GM18505 (cell line): Measurements from ENCODE around the gene SUGCT.

Experiments used
- ATAC-seq: cut with Tn5 transposase; IDR thresholded peaks from one replicate; pipeline ENCODE4 v1.9.1; 2021; ENCODE audit not compliant: unreplicated experiment
- POLR2A ChIP-seq: IDR thresholded peaks from 4 replicates; pipeline ENCODE4 v1.6.1; 2011; ENCODE audit warnings: borderline replicate concordance; ENCODE audit not compliant: insufficient read depth, insufficient read length; ENCODE audit errors: extremely low read depth

SUGCT gene

GRCh38 chr7:40850017-40850416, 715.2 kb downstream of the SUGCT start:
- no peak for ATAC-seq
- no peak for TF ChIP-seq POLR2A

GRCh38 chr7:40851001-40851400, 716.2 kb downstream of the SUGCT start:
- no peak for TF ChIP-seq POLR2A
- ATAC-seq = no peak

- TF ChIP-seq POLR2A = no peak
- ATAC-seq = no peak
These were observed 724.3 kb downstream of the SUGCT start for GRCh38 chr7:40859076-40859475.

DNA sequence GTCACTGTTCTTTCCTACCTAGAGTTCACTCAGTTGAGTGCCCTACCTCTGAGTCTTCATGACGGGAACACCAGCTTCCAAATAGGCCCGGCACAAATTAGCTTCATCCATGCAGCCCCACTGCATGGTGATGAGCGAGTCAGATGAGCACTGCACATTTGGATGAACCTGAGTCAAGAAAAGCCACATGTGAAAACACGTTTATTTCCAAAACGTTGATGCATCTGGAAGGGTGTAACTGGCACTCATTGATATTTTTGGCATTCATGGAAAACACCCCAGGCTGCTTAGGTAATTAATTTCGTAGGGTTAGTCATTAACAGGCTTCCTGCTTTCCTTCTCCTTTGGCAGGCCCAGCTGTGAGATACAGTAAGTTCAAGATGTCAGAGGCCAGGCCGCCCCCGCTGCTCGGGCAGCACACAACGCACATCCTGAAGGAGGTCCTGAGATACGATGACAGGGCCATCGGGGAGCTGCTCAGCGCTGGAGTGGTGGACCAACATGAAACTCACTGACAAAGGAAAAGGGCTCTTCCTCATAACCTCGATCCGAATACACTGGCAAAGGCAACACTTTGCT, 725.2 kb downstream of the SUGCT start:
- TF ChIP-seq POLR2A = no peak
- no peak for ATAC-seq

GRCh38 chr7:40865441-40866233, 730.8 kb downstream of the SUGCT start:
- no peak for TF ChIP-seq POLR2A
- no peak for ATAC-seq

DNA sequence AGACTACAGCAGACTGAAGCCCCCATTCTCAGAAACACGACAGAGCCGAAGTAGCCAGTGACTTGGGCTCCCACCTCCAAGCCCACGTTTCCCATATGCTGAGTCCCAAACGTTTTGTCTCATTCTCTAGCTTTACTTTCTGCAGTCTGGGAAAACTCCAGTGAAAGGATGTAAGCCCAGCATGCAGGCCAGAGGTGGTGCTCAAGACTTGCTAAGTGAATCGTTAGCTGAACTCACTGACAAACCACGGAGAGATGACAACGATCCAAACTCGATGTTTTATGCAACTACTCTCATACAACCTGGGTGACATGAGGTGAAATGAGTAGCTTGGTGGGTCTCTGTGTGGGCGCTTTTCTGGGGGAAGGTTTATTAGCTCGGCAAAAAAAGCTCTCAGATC, 731.8 kb downstream of the SUGCT start:
- ATAC-seq = no peak
- TF ChIP-seq POLR2A = no peak

DNA sequence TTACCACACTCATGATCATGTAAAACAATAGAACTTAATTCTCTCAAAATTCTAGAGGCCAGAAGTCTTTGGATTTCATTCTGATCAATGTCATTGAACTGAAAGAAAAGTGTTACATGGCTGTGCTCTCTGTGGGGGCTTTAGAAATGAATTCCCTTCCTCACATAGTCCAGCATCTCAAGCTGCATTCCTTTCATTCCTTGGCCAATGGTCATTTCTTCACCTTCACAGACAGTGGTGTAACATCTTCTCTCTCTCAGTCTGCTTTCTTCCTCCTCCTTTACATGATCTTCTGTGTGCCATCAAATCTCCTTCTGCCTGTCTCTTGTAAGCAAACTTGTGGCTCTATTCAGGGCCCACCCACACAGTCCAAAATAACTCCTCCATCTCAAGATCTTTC, 735.3 kb downstream of the SUGCT start:
- no peak for ATAC-seq
- TF ChIP-seq POLR2A = no peak

- no peak for ATAC-seq
- no peak for TF ChIP-seq POLR2A
These were observed 738.4 kb downstream of the SUGCT start for GRCh38 chr7:40873248-40873647.

DNA sequence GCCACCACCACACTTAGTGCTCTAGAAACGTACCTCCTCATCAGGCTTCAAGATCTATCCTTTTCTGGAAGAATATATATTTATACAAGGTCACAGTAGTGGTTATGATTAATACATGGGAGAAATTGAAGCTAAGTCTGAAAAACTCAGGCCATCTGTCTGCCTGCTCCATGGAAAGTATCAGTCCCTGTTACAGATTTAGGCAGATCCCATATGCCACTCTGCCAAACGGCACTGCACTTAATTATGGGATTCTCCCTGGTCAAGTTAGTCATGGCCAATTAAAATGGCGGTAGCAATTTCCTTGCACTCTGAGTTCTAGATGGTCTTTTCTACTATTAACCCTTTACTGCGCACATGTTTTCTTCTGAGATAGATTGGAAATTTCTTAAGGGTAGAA, 740.0 kb downstream of the SUGCT start:
- TF ChIP-seq POLR2A = no peak
- no peak for ATAC-seq

GRCh38 chr7:40876601-40877000, 741.8 kb downstream of the SUGCT start:
- no peak for ATAC-seq
- no peak for TF ChIP-seq POLR2A

GRCh38 chr7:40879941-40880543, 745.2 kb downstream of the SUGCT start:
- ATAC-seq = no peak
- TF ChIP-seq POLR2A = no peak

DNA sequence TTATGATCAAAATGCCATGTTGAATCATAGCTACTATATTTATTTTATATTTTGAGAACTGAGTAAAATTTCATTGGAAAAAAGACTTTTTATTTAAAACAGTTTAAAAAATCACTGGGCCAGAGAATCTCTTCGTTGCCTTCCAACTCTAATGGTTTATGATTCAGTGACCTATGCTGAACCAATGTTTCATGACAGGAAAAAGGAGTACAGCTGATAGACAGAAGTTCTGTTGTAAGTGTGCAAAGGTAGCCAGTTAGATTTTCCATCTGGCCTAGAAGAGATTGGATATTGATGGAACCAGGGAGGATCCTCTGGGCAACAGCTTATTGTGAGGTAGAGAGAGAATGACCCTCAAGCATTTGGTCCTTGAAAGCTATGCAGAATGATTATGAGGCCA, 745.8 kb downstream of the SUGCT start:
- no peak for ATAC-seq
- TF ChIP-seq POLR2A = no peak

- no peak for TF ChIP-seq POLR2A
- ATAC-seq = no peak
These were observed 746.7 kb downstream of the SUGCT start for GRCh38 chr7:40881405-40881926.
